ENCODE results near the gene HMGN5.

DNA sequence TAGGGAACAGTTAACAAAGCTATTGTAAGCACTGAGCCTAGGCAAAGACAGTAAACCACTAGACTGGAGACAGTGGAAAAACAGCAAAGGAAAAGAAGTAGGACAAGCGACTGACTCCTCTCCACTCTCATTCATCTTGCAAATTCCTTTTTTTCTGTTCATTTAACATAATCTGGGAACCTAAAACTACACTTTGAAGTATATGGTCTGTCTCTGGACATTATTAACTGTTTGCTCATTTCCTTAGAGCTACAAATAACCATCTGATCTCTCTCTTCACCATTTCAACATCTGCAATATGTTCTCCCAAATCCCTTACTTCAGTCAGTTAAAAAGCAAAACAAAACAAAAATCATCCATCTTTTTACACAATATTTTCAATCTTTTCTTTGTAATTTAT is 642 bp downstream of the HMGN5 start:
- TF ChIP-seq CTCF (IDR thresholded peaks at IDR 0.05), result no peak
- TF ChIP-seq POLR2AphosphoS5 (IDR thresholded peaks at IDR 0.05), result no peak
